Astrocyte of the spinal cord (primary cell): ENCODE results near the gene SMAD6.

Source experiments
- DNase-seq: peaks from one replicate; pipeline ENCODE4 v3.0.0; 2011; ENCODE audit warnings: low read depth, low spot score
- H3K4me3 ChIP-seq: 2 replicates; pipeline ENCODE4 v1.5.1; 2011; ENCODE audit warnings: low read depth, mild to moderate bottlenecking, low read length, moderate library complexity
- in situ Hi-C: cut with HindIII; loops from 2 replicates; pipeline ENCODE4 v1.10.0; 2017; ENCODE audit warnings: low sequenced_read_pairs
- TF ChIP-seq, protein P1 (sequence below): IDR thresholded peaks from 2 replicates; pipeline ENCODE4 v1.5.1; 2012; ENCODE audit warnings: low read depth, mild to moderate bottlenecking, low read length, inconsistent platforms

Gene SMAD6

DNA sequence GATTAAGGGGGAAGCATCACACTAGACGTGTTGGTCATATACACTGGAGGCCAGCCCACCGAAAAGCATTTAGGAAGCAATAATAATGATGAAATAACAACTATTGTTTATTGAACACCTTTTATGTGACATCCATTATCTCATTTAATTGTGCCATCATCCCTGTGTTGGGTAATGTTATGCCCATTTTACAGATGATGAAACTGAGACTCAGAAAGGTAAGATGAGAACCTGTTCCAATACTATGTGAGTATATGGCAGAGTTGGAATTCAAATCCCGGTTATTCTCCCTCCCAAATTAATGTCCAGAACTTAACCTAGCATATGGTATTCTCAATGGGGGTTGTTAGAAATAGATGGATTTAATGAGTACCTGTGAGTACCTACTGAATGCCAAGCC is 99.2 kb downstream of the SMAD6 start:
- TF ChIP-seq, protein P1, sequence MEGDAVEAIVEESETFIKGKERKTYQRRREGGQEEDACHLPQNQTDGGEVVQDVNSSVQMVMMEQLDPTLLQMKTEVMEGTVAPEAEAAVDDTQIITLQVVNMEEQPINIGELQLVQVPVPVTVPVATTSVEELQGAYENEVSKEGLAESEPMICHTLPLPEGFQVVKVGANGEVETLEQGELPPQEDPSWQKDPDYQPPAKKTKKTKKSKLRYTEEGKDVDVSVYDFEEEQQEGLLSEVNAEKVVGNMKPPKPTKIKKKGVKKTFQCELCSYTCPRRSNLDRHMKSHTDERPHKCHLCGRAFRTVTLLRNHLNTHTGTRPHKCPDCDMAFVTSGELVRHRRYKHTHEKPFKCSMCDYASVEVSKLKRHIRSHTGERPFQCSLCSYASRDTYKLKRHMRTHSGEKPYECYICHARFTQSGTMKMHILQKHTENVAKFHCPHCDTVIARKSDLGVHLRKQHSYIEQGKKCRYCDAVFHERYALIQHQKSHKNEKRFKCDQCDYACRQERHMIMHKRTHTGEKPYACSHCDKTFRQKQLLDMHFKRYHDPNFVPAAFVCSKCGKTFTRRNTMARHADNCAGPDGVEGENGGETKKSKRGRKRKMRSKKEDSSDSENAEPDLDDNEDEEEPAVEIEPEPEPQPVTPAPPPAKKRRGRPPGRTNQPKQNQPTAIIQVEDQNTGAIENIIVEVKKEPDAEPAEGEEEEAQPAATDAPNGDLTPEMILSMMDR, result no peak
- in situ Hi-C loops, result no loop called here
- no peak overlapping the region for H3K4me3 ChIP-seq
- no peak for DNase-seq

- no peak overlapping the region for H3K4me3 ChIP-seq
- in situ Hi-C loops, result no loop called here
- peak; percentile 77 for DNase-seq
- TF ChIP-seq, protein P1, result no peak
These were observed 100.3 kb downstream of the SMAD6 start for GRCh38 chr15:66802025-66803001.

DNA sequence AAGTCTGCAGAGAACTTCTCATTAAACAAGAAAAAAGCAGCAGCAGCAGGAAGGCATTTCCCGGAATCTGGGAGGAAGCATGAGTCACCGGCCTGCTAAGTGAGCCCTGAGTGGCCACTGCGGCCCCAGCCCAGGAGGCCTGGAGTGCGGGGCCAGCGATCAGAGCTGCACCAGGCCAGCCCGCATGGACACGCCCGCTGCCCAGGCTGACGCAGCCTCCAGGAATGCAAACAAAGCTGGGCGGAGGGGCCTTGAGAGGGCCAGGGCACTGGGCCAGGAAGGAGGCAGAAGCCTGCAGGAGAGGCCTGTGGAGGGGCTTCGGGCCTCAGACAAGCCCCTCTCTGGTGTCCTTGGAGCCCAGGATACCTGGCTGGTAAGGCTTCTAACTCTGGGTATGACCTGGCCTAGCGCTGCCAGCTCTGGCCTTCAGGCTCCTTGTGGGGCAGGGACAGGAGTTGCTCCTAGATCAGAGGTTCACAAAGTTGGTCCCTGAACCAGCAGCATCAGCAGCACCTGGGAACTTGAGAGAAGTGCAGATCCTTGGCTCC is 101.2 kb downstream of the SMAD6 start:
- in situ Hi-C loops, result no loop called here
- H3K4me3 ChIP-seq, result no peak overlapping the region
- TF ChIP-seq, protein P1, result no peak
- DNase-seq, result peak; percentile 97

DNA sequence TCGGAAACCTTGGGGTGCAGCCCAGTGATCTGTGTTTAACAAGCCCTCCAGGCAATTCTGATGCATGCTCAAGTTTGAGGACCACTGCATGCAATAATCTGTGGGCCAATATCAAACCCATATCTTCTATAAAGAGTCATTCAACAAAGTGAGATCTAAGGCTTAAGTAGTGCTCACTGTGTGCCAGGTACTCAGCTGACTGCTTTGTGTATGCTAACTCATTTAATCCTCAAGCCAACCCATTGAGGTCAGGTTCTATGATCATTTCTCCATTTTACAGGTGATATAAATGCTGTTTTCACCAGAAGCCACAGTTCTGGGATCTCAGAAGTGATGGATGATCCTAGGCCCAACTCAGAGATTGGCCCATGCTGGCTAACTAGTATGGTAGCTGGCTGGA is 101.7 kb downstream of the SMAD6 start:
- in situ Hi-C loops, result no loop called here
- no peak overlapping the region for H3K4me3 ChIP-seq
- no peak for DNase-seq
- TF ChIP-seq, protein P1, result no peak

GRCh38 chr15:66805202-66805885 is 103.3 kb downstream of the SMAD6 start:
- DNase-seq, result peak; percentile 48
- in situ Hi-C loops, result no loop called here
- TF ChIP-seq, protein P1, result no peak

GRCh38 chr15:66808181-66808824 is 106.3 kb downstream of the SMAD6 start:
- in situ Hi-C loops, result no loop called here
- H3K4me3 ChIP-seq, result no peak overlapping the region
- TF ChIP-seq, protein P1, result no peak
- DNase-seq, result no peak

More at GRCh38 chr15:66805202-66805885, 103.3 kb downstream of the SMAD6 start:
- H3K4me3 ChIP-seq, result no peak overlapping the region
